ENCODE results near the gene ZNF12.
"Not testable (repeated sequence)": the region's sequence is repeated elsewhere in the genome, so short reads cannot be mapped to it uniquely, and the experiment has no call there.

Gene ZNF12

DNA sequence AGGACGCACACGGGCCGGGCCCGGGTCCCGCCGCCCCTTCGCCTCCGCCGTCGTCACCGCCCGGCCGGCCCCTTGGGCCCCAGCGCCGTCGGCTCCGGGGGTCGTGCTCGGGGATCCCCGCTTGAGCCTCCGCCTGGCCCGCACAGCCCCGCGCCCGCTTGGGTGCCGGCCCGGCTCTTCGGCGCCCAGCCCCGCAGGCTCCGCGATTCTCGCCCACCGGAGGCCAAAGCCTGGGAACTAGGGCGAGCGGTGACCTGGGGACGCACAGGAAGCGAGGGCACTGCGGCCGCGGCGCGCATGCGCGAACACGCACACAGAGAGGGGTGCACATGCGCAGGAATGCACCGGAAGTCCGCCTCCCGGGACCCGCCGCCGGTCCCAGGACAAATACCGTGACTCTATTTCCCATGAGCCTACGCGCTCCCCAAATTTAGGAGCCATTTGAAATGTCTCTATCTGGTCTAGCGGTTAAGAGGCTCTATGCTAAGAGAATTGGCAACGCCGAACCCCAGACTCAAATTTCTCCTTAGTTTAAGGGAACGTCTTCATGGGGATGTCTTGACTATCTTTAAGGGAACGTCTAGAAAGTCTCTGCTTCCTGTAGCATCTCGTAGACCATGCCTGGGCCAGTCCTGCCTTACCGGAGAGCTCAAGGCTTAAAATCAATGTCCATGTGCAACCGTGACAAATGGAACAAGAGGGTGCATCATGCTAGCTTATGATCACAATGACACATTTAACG lies at the start of gene ZNF12:
ZNF12 (minus strand) TSS at position 282 of the 742 bp plus-strand sequence. CDS start 1,774 bp downstream, outside the sequence.
- DNase-seq (ENCODE audit: low read depth in 4 of 4, low spot score in 1 of 4): peak; percentile 86 to 97 (median 92)

GRCh38 chr7:6753964-6754363 lies 47.2 kb upstream of the ZNF12 start, which contains the start of gene RSPH10B2:
RSPH10B2 (plus strand) TSS chr7:6754103; CDS start chr7:6757678, 3,575 bp downstream.
- DNase-seq (ENCODE audit: low read depth in 4 of 4, low spot score in 1 of 4): not testable (repeated sequence)

DNA sequence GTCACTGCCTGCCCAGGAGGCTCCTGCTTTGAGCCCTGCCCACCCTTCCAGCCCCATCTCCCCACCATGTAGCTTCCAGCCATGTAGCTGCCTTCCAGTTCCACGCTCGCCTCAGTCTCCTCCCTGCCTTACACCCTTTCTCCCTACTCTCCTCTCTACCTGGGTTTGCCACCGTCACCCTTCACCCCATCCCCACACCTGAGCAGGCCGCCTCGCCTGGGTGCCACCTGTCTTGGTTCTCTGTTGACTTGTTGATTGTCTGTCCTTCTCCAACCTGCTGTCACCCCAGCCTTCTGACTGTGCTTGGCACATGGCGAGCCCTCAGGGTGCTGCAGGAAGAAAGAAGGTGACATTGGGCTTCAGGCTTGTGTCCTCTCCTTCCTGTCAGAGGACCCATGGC lies 43.4 kb upstream of the ZNF12 start:
- DNase-seq (ENCODE audit: low read depth in 4 of 4, low spot score in 1 of 4): not testable (repeated sequence)

- not testable (repeated sequence) for DNase-seq (ENCODE audit: low read depth in 4 of 4, low spot score in 1 of 4)
Measured at GRCh38 chr7:6749335-6749734, 42.6 kb upstream of the ZNF12 start.

DNA sequence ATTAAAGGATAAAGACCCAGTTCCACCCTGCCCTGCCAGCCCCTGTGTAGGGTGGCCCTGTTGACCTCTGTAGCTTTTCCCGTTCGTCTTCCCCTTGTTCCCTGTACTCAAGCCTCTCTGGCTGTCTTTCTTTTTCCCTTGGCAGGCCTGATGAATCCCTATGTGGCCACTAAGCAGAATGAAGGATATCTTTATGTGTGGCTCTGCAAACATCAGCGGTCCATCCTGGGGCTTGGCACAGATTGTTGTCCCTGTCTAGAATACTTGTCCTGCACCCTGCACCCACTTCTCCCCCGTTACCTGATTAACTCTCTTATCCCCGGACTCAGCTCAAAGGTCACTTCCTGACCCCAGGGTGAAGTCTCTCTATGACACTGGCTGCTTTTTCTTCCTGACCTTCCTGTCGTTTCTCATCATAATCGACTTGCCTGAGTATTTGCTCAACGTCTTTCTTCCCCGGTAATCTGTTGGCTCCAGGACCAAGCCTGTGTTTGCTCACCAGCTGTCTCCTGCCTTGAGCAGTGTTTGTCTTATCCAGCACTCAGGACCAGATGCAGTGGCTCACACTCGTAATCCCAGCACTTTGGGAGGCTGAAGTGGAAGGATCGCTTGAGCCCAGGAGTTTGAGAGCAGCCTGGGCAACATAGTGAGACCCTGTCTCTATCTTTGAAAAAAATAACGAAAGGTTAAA lies 37.8 kb upstream of the ZNF12 start:
- not testable (repeated sequence) for DNase-seq (ENCODE audit: low read depth in 4 of 4, low spot score in 1 of 4)

- not testable (repeated sequence) for DNase-seq (ENCODE audit: low read depth in 4 of 4, low spot score in 1 of 4)
Measured at GRCh38 chr7:6738415-6738814, 31.7 kb upstream of the ZNF12 start.

DNA sequence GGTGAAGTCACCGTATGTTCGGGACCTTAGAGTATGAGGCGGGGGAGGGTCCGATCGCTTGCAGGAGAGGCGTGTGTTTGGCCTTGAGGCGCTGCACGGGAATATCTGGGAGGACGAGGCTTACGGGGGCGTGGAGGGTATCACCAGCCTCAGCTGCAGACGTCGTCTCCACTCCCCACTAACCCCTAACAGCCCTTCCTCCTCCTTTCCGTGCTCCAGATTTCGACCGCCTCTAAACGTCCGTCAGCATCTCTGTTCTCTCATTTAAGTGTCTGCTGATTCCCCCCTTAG lies 23.5 kb upstream of the ZNF12 start:
- peak in 1 of 4 experiments; percentile 23 for DNase-seq (ENCODE audit: low read depth in 4 of 4, low spot score in 1 of 4)

GRCh38 chr7:6729492-6730342 lies 23.0 kb upstream of the ZNF12 start:
- DNase-seq (ENCODE audit: low read depth in 4 of 4, low spot score in 1 of 4): peak; percentile 49 to 78 (median 68)

DNA sequence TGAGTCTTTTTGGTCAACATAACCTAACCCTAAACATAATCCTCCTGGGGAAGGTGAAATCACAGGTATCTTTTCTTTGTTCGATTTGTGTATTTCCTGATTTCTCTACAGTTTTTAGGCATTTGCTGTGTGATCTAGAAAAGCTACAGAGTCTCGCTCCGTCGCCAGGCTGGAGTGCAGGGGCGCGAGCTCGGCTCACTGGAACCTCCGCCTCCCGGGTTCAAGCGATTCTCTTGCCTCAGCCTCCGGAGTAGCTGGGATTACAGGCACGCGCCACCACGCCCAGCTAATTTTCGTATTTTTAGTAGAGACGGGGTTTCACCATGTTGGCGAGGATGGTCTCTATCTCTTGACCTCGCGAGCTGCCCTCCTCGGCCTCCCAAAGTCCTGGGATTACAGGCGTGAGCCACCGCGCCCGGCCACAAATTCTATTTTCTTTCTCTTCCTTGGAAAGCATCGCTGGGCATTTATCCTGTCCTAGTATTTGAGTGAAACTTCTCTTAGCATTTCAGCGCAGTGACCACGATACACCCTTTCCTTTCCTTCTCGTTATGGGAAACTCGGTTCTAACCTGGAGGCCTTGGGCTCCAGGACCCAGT lies 22.2 kb upstream of the ZNF12 start:
- not testable (repeated sequence) for DNase-seq (ENCODE audit: low read depth in 4 of 4, low spot score in 1 of 4)

GRCh38 chr7:6727663-6728062 lies 20.9 kb upstream of the ZNF12 start:
- DNase-seq (ENCODE audit: low read depth in 4 of 4, low spot score in 1 of 4): no peak

DNA sequence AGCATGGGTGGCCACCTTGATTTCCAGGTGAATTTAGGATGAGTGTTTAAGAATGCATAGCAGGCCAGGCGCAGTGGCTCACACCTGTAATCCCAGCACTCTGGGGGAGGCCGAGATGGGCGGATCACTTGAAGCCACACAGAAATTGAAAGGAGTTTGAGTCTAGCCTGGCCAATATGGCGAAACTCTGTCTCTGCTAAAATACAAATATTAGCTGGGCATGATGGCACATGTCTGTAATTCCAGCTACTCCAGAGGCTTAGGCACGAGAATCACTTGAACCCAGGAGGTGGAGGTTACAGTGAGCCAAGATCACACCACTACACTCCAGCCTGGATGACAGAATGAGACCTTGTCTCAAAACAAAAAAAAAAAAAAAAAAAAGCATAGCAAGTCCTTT lies 19.6 kb upstream of the ZNF12 start:
- not testable (repeated sequence) for DNase-seq (ENCODE audit: low read depth in 4 of 4, low spot score in 1 of 4)

DNA sequence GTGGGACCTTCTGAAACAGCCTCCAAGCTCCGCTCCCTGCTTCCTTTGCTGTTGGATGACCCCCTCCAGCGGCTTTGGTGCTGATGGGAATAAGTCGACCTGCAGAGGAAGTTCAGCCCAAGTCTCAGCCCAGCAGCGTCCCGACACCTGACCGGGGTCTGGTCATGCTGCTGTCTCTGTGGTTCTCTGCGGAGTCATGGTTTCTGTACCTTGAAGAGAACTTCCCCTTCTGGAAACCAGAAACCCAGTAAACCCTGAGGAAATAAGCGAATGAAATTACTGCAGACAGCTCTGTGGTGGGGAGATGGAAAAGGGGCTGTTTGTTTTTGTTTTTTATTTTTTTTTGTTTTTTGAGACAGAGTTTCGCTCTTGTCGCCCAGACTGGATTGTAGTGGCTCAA lies 18.3 kb upstream of the ZNF12 start:
- DNase-seq (ENCODE audit: low read depth in 4 of 4, low spot score in 1 of 4): no peak

DNA sequence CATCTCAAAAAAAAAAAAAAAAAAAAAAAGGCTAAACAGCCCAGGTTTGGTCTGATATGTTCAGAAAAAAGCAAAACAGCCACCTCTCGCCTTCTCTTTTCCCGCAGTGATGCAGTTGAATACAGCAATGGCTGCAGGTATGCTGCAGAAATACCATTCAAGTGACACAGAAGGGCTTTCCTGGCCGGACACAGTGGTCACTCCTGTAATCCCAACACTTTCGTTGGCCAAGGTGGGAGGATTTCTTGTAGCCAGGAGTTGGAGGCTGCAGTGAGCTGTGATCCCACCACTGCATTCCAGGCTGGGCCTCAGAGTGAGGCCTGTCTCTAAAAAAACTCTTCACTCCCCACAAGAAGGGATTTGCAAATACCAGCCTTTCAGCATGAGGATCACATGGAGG lies 17.6 kb upstream of the ZNF12 start:
- DNase-seq (ENCODE audit: low read depth in 4 of 4, low spot score in 1 of 4): not testable (repeated sequence)

GRCh38 chr7:6718124-6718523 lies 11.4 kb upstream of the ZNF12 start:
- DNase-seq (ENCODE audit: low read depth in 4 of 4, low spot score in 1 of 4): no peak

- DNase-seq (ENCODE audit: low read depth in 4 of 4, low spot score in 1 of 4): not testable (repeated sequence)
Measured at GRCh38 chr7:6715898-6716297, 9.2 kb upstream of the ZNF12 start.

- DNase-seq (ENCODE audit: low read depth in 4 of 4, low spot score in 1 of 4): no peak
Measured at GRCh38 chr7:6714360-6714759, 7.6 kb upstream of the ZNF12 start.

DNA sequence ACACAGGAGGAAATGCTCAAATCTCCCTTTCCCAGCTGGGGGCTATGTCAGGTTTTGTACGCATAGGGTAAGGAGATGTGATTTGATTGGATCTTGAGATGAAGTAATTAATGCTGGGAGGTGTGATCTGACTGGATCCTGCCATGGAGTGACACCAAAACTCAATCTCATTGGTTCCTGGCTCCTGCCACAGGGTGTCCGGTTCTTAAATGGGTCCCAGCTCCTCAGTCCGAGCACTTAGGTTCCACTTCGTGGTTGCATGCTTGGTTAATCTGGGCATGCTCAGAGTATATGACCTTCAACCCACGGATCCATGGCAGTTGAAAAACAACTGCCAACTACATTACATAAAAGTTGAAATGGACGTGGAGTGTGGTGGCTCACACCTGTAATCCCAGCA lies 3.1 kb upstream of the ZNF12 start:
- DNase-seq (ENCODE audit: low read depth in 4 of 4, low spot score in 1 of 4): no peak

DNA sequence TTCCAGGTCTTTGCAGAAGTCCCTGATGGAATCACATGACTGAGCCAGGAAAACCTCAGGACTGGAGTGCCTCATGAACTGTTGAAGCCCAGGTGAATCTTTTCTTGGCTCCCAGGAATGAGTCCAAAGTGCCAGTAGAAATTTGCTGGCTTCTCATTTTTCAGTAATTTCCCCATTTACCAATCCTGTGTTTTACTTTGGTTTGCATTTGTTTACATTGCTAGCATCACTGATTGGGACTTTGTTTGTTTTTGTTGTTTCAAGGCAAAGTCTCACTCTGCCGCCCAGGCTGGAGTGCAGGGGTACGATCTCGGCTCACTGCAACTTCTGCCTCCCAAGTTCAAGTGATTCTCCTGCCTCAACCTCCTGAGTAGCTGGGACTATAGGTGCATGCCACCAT lies 1.6 kb upstream of the ZNF12 start:
- no peak for DNase-seq (ENCODE audit: low read depth in 4 of 4, low spot score in 1 of 4)

DNA sequence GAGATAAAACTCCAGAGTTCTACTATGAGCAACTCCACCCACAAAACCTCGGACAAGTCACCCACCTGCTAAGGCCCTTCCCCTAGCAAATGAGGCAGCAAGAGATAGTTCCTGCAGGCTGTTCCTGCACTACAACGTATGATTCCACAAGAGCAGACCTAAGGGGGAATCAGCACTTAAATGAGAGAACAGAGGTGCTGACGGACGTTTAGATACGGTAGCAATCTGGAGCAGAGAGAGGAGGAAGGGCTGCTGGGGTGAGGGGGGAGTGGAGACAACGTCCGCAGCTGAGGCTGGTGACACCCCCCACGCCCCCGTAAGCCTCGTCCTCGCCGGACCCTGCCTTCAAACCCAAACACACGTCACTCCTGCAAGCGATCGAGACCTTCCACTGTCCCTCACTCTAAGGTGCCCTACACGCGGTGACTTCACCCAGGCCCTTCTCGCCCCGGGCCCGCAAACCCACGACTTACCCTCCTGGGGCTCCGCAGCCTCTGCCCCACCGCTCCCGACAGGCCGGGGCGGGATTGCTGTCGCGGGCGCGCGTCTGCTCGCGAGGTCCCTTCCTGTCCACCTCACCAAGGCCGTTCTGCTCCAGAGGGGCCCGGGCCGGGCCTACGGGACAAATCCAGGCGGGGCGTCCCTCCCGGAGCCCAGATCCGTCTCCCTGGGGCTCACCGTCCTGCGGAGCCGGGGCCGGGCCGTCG lies 635 bp downstream of the ZNF12 start:
- DNase-seq (ENCODE audit: low read depth in 4 of 4, low spot score in 1 of 4): peak in 1 of 4 experiments; percentile 5

- no peak for DNase-seq (ENCODE audit: low read depth in 4 of 4, low spot score in 1 of 4)
Measured at GRCh38 chr7:6701860-6702259, 4.9 kb downstream of the ZNF12 start.

- DNase-seq (ENCODE audit: low read depth in 4 of 4, low spot score in 1 of 4): no peak
Measured at GRCh38 chr7:6700793-6701192, 6.0 kb downstream of the ZNF12 start.
